Stimulated activated naive CD8-positive, alpha-beta T cell treated with anti-CD3 and anti-CD28 coated beads, Interleukin-15, Interleukin-2, amounts not matched to agents 100 ng/mL and 50 ng/mL, for 24 hours (primary cell): Measurements from ENCODE around the gene BAIAP2L2.
"Not testable (repeated sequence)": the region's sequence is repeated elsewhere in the genome, so short reads cannot be mapped to it uniquely, and the experiment has no call there.

Source experiments
- H3K27ac Mint-ChIP-seq: one replicate; pipeline ENCODE4 v1.8.0; 2021; ENCODE audit warnings: mild to moderate bottlenecking, mixed read lengths
- H3K27me3 Mint-ChIP-seq: one replicate; pipeline ENCODE4 v1.8.0; 2021; ENCODE audit warnings: mixed read lengths
- H3K36me3 Mint-ChIP-seq: one replicate; pipeline ENCODE4 v1.8.0; 2021; ENCODE audit warnings: low read depth, mixed read lengths
- H3K4me1 Mint-ChIP-seq: one replicate; pipeline ENCODE4 v1.8.0; 2021; ENCODE audit warnings: low read depth, mixed read lengths
- H3K4me3 Mint-ChIP-seq: one replicate; pipeline ENCODE4 v1.8.0; 2021; ENCODE audit warnings: mild to moderate bottlenecking, mixed read lengths
- H3K9me3 Mint-ChIP-seq: one replicate; pipeline ENCODE4 v1.8.0; 2021; ENCODE audit warnings: mixed read lengths

Gene BAIAP2L2

GRCh38 chr22:38081941-38082828 lies 28.3 kb downstream of the BAIAP2L2 start:
- Mint-ChIP-seq H3K4me3 (no peak overlapping the region), H3K27me3 (peaks cover 22% of the 10 kb centered on the region), H3K4me1 (peaks cover 4% of the 10 kb centered on the region), H3K36me3 (no peaks in the 10 kb centered on the region), H3K9me3 (no peaks in the 10 kb centered on the region), H3K27ac (no peak overlapping the region)

GRCh38 chr22:38081636-38081940 lies 28.9 kb downstream of the BAIAP2L2 start:
- Mint-ChIP-seq H3K36me3 (no peaks in the 10 kb centered on the region), H3K9me3 (no peaks in the 10 kb centered on the region), H3K27me3 (peaks cover 22% of the 10 kb centered on the region), H3K27ac (no peak overlapping the region), H3K4me1 (peaks cover 4% of the 10 kb centered on the region), H3K4me3 (no peak overlapping the region)

- Mint-ChIP-seq H3K4me3 (no peak overlapping the region), H3K36me3 (no peaks in the 10 kb centered on the region), H3K4me1 (peaks cover 4% of the 10 kb centered on the region), H3K27ac (no peak overlapping the region), H3K9me3 (no peaks in the 10 kb centered on the region), H3K27me3 (peaks cover 22% of the 10 kb centered on the region)
Measured at GRCh38 chr22:38080850-38081635, 29.4 kb downstream of the BAIAP2L2 start.

- no peaks in the 10 kb centered on the region for H3K36me3 Mint-ChIP-seq
- no peak overlapping the region for H3K4me3 Mint-ChIP-seq
- peaks cover 22% of the 10 kb centered on the region for H3K27me3 Mint-ChIP-seq
- H3K9me3 Mint-ChIP-seq: no peaks in the 10 kb centered on the region
- peaks cover 4% of the 10 kb centered on the region for H3K4me1 Mint-ChIP-seq
- H3K27ac Mint-ChIP-seq: no peak overlapping the region
Measured at GRCh38 chr22:38080474-38080849, 30.0 kb downstream of the BAIAP2L2 start.

- H3K4me1 Mint-ChIP-seq: peaks cover 4% of the 10 kb centered on the region
- peaks cover 22% of the 10 kb centered on the region for H3K27me3 Mint-ChIP-seq
- no peak overlapping the region for H3K4me3 Mint-ChIP-seq
- H3K36me3 Mint-ChIP-seq: no peaks in the 10 kb centered on the region
- no peaks in the 10 kb centered on the region for H3K9me3 Mint-ChIP-seq
- no peak overlapping the region for H3K27ac Mint-ChIP-seq
Measured at GRCh38 chr22:38079804-38080203, 30.7 kb downstream of the BAIAP2L2 start.

- H3K27ac Mint-ChIP-seq, H3K4me3 Mint-ChIP-seq: not testable (repeated sequence)
Measured at GRCh38 chr22:38079208-38079607, 31.3 kb downstream of the BAIAP2L2 start.

GRCh38 chr22:38078046-38078840 lies 32.2 kb downstream of the BAIAP2L2 start:
- H3K27me3 Mint-ChIP-seq: peaks cover 20% of the 10 kb centered on the region
- H3K4me3 Mint-ChIP-seq: no peak overlapping the region
- H3K9me3 Mint-ChIP-seq: no peaks in the 10 kb centered on the region
- H3K4me1 Mint-ChIP-seq: peaks cover 4% of the 10 kb centered on the region
- peaks cover 5% of the 10 kb centered on the region for H3K36me3 Mint-ChIP-seq
- H3K27ac Mint-ChIP-seq: no peak overlapping the region

More at GRCh38 chr22:38079208-38079607, 31.3 kb downstream of the BAIAP2L2 start:
- not testable (repeated sequence) for H3K9me3 Mint-ChIP-seq, H3K4me1 Mint-ChIP-seq, H3K36me3 Mint-ChIP-seq
- peaks cover 22% of the 10 kb centered on the region for H3K27me3 Mint-ChIP-seq

GRCh38 chr22:38077595-38077994 lies 32.9 kb downstream of the BAIAP2L2 start:
- Mint-ChIP-seq H3K36me3 (peaks cover 11% of the 10 kb centered on the region), H3K27me3 (peaks cover 16% of the 10 kb centered on the region), H3K27ac (no peak overlapping the region), H3K9me3 (no peaks in the 10 kb centered on the region), H3K4me1 (peaks cover 4% of the 10 kb centered on the region), H3K4me3 (no peak overlapping the region)

- no peak overlapping the region for H3K4me3 Mint-ChIP-seq
- H3K36me3 Mint-ChIP-seq: peaks cover 11% of the 10 kb centered on the region
- peaks cover 4% of the 10 kb centered on the region for H3K4me1 Mint-ChIP-seq
- peaks cover 13% of the 10 kb centered on the region for H3K27me3 Mint-ChIP-seq
- no peak overlapping the region for H3K27ac Mint-ChIP-seq
- no peaks in the 10 kb centered on the region for H3K9me3 Mint-ChIP-seq
Measured at GRCh38 chr22:38077096-38077495, 33.4 kb downstream of the BAIAP2L2 start.

- Mint-ChIP-seq H3K27me3 (peaks cover 9% of the 10 kb centered on the region), H3K9me3 (no peaks in the 10 kb centered on the region), H3K4me3 (no peak overlapping the region), H3K27ac (no peak overlapping the region), H3K36me3 (peaks cover 11% of the 10 kb centered on the region), H3K4me1 (no peaks in the 10 kb centered on the region)
Measured at GRCh38 chr22:38075961-38076360, 34.5 kb downstream of the BAIAP2L2 start.

- no peak overlapping the region for H3K27ac Mint-ChIP-seq
- no peaks in the 10 kb centered on the region for H3K4me1 Mint-ChIP-seq
- H3K27me3 Mint-ChIP-seq: peaks cover 9% of the 10 kb centered on the region
- no peaks in the 10 kb centered on the region for H3K9me3 Mint-ChIP-seq
- H3K36me3 Mint-ChIP-seq: peaks cover 11% of the 10 kb centered on the region
- H3K4me3 Mint-ChIP-seq: no peak overlapping the region
Measured at GRCh38 chr22:38075105-38075825, 35.2 kb downstream of the BAIAP2L2 start.

GRCh38 chr22:38074181-38075104 lies 36.0 kb downstream of the BAIAP2L2 start:
- H3K4me1 Mint-ChIP-seq: no peaks in the 10 kb centered on the region
- H3K9me3 Mint-ChIP-seq: no peaks in the 10 kb centered on the region
- H3K4me3 Mint-ChIP-seq: no peak overlapping the region
- H3K27ac Mint-ChIP-seq: no peak overlapping the region
- peaks cover under 1% of the 10 kb centered on the region for H3K27me3 Mint-ChIP-seq
- H3K36me3 Mint-ChIP-seq: peaks cover 11% of the 10 kb centered on the region

GRCh38 chr22:38073150-38074130 lies 37.0 kb downstream of the BAIAP2L2 start:
- Mint-ChIP-seq H3K4me1 (no peaks in the 10 kb centered on the region), H3K9me3 (no peaks in the 10 kb centered on the region), H3K36me3 (peaks cover 11% of the 10 kb centered on the region), H3K27me3 (no peaks in the 10 kb centered on the region), H3K27ac (no peak overlapping the region), H3K4me3 (no peak overlapping the region)
